ENCODE data around the gene KCNK18.

DNA sequence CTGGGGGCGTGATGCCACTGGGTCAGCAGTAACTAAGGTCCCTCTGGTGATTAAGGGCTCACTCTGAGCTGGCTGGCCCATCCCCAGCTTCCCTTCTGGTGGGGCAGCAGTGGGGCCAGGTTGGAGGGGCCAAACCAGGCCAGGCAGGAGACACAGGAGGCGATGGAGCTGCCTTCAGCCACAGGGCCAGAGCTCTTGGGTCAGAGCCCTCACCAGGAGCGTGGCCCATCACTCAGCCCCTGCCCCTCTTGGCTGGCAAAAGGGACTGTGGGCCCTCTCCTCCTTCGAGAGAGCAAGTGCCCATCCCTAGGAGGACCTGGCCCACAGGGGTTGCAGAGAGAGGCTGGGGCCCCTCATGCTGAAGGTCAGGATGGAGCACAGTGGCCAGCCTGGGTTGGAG is 4.5 kb downstream of the KCNK18 start:
- TF ChIP-seq CTCF (conservative IDR thresholded peaks at IDR 0.05; ENCODE audit: low read length) (no peak), EZH2phosphoT487 (IDR thresholded peaks at IDR 0.05; ENCODE audit: borderline replicate concordance, low read depth, low read length) (no peak)
